Measurements from ENCODE around the gene PRTFDC1.

Gene PRTFDC1

DNA sequence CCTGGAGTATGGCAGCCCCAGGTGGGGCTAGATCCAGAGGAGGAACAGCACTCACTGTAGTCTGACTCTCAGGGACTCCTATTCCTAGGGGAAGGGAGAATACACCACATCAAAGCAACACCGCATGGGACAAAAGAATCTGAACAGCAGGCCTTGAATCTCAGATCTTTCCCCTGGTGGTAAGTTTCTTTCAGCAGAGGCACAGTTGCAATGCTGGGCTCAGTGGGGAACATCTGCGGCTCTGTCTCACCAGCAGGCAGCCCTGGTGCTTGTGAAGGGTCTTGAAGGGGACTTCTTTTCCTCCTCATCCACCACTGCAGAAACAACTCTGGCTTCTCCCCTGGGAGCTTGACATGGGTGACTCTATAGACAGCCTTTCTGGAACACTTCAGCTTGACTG, 117.5 kb downstream of the PRTFDC1 start:
- DNase-seq, result no peak

DNA sequence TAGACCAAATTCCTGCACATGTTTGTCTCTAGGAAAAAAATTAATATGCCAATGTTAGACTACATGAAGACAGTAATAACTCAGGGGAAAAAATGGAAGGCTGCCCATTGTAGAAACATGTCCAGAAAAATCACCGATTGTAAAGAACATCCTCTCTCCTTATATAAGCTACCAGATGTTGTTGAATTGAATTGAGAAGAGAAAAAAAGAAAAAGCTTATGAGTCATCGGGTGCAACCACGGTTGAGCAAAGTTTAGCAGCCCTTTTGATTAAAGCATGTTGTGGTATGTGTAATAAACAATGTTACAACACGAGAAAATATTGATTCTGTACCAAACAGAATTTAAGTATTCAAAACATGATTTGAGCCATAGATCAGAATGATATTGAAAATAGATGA, 126.4 kb downstream of the PRTFDC1 start:
- no peak for DNase-seq

DNA sequence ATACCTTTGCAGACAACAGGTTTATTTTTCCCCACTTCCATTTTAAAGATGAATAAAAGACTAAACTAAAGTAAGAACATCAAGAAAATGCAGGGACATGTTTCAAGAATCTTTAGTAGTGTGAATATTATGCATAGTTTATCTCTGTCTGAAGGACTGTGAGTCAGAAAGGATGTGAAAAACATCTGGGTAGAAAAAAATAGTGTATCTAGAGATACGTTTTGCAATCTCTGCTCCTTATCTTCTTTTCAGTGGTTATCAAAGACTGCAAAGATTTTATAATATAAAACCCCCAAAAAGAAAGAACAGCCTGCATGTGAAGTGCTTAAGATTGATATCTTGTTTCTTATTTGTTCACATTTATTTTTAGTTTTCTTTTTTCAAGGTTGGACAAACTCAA, 126.9 kb downstream of the PRTFDC1 start:
- DNase-seq, result no peak

DNA sequence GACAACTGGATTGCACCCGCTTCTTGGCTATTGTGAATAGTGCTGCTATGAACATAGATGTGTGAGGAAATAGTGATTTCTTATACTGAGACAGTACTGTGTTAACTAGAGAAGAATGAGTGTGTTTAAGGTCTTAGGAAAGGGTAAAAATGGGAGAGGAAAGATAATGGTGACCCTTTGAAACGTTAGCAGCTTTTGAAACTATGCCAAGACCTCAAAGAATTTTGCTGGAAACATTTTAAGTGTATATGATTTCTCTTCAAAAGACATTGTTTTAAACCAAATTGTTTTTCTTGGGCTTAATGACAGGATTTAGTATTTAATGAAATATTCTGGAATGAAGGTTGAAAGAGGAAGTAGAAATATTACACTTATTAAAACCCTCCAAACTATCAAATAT, 127.9 kb downstream of the PRTFDC1 start:
- DNase-seq, result no peak

DNA sequence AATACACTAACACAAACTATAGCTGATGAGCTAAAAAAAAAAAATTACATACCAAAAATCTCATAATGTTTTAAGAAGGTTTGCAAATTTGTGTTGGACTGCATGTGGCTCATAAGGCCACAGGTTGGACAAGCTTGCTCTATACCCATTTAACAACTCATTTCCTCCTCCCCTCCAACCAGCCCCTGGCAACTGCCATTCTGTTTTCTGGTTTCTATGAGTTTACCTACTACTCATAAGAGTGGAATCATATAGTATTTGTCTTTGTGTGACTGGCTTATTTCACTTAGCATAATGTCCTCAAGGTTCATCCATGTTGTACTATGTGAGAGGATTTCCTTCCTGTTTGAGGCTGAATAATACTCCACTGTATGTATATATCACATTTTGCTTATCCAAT, 128.3 kb downstream of the PRTFDC1 start:
- no peak for DNase-seq

DNA sequence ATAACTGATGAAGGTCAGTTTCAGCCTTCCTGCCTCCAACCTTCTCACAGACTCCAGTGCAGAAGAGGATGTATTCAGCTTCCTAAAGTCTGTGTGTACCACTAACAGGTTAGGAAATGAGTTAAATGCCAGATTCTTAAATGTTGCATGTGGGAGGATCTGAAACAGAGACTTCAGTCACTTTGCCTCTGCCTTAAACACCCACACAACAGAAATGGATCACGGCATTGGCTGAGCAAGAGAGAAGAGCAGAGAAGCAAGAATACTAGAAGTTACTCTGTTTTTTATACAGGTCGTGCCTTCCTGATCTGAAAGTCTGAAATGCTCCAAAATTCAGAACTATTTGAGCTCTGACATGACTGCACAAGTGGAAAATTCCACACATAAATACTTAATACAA, 129.8 kb downstream of the PRTFDC1 start:
- no peak for DNase-seq

DNA sequence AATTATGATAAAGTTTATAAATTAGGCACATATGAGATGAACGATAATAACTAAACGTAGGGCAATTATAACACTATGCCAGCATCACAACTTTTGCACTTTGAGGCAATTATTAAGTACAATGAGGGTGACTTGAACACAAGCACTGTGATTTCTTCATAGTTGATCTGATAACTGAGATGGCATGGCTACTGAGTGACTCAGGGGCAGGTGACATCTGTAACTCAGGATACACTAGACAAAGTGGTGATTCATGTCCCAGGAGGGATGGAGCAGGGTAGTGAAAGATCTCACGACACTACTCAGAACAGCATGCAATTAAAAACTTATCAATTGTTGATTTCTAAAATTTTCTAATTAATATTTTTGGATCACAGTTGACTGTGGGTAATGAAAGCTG, 130.4 kb downstream of the PRTFDC1 start:
- DNase-seq, result no peak

DNA sequence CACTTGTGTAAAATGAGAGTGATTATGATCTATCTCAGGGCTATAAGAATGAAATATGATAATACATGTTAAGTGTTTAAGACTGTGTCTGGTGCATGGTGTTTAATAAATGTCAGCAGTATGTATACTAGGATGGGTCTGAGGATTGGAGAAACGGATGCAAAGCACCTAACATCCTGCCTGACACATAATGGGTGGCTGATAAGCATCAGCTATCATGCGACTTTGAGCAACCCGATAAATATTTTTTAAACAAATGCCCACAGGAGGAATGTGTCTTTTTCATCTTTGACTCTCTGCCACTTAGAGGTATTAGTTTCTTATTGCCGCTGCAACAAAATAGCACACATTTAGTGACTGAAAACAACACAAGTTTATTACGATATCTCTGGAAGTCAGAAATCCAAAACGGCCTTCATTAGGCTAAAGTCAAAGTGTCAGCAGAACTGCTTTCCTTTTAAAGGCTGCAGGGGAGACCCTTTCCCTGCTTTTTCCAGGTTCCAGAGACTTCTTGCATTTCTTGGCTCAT, 135.5 kb downstream of the PRTFDC1 start:
- DNase-seq, result no peak

DNA sequence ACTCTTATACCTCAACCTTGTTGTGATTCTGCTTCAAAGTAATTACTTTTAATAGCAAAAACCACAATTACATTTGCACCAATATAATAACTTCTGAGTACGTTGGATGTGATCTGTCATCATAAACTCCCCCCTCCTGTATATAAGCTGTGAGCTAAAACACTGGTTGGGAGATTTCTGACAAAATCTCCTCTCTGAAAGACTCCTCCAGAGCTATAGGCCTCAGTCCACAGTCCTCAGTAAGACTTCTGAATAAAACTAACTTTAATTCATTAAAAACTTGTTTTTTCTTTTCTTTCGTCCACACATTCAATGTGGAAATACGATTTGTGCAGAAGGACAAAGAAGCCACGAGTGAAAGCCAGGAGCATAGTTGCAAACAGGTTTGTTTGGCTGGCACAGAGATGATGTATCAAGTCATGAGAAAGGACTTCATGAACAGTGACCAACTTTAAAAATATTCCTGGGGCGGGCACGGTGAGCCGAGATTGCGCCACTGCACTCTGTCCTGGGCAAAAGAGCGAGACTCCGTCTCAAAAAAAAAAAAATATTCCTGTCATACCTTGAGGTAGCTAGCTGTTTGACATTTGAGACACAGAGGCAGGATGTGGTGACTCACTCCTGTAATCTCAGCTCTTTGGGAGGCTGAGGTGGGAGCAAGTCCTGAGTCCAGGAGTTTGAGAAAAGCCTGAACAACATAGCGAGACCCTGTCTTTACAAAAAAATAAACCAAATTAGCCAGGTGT, 137.7 kb downstream of the PRTFDC1 start:
- no peak for DNase-seq

DNA sequence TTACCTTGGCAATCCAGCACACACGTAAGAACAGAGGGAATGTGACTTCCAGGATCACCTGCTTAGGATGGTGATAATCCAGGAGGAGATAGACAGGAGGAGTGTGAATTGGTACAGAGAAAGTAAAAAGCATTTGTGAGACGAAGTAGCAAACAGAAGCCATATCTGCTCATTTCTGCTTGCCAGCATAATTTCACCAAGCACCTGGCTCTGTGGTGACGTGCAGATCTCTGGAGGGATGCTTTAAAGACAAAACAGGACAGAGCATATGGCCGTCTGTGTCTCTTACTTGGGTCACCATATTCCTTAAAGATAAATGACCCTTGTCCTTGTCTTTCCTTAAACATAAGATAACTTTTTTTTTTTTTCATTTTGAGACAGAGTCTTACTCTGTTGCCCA, 138.6 kb downstream of the PRTFDC1 start:
- DNase-seq, result no peak

DNA sequence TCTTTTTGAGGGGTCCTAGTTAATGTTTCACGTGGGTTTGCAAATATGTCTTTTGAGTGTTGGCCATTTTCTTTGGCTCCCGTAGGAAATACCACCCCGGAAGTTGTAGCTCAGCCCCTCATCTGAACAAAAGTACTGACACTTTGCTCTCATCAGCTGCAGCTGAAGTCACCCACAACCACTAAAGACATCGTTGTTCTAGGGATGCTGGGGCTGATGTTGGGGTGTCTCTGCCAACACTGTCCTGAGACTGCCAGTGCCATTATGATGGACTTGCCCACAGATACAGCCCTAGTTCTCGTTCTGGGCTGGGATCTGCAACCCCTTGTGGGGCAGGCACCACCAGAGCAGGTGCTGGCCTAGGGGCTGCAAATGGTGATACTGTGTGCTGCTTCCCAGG, 146.1 kb downstream of the PRTFDC1 start:
- no peak for DNase-seq

DNA sequence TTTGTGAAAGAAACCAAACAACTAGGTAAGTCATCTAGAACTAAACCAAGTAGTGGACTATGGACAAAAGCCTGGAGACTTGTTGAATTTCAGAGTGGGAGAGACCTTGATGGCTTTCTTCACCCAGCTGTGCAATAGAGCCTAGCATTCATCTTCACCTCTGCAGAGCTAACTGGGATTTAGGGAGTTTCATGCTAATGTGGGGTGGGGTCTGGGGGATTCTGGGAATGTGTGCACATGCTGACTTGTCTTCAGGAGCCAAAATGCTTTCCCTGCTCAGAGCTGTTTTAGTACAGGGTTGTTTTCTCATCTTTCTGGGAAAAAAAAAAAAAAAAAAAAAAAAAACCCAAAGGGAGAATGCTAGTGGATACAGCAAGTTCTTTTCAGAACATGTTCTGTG, 147.4 kb downstream of the PRTFDC1 start:
- no peak for DNase-seq

DNA sequence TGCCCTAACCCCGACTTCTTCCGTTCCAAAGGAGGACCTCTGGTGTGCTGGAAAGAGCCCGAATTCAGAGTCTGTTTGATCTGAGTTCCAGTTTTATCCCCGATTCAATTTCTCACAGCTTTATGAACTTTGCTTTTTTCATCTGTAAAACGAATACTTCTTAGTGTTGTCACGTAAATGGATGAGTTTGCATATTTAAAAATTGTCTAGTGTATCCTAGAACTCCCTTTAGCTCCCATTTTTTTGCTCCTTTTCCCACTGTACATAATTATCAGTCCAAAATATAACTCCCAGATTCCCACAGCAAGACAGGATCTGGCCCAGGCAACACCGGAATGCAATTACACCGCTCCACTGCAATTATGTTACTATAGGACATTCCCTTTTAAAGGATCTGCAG, 148.0 kb downstream of the PRTFDC1 start:
- no peak for DNase-seq

DNA sequence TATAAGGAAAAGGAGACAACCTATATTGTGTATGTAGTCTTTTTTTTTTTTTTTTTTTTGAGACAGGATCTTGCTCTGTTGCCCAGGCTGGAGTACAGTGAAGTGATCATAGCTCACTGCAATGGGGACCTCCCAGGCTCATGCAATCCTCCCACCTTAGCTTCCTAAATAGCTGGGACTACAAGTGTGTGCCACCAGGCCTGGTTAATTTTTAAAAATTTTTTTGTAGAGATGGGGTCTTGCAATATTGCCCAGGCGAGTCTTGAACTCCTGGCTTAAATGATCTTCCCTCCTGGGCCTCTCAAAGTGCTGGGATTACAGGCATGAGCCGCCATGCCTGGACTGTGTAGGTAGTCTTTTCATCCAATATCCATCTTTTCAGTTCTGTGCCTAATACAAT, 150.0 kb downstream of the PRTFDC1 start:
- no peak for DNase-seq

DNA sequence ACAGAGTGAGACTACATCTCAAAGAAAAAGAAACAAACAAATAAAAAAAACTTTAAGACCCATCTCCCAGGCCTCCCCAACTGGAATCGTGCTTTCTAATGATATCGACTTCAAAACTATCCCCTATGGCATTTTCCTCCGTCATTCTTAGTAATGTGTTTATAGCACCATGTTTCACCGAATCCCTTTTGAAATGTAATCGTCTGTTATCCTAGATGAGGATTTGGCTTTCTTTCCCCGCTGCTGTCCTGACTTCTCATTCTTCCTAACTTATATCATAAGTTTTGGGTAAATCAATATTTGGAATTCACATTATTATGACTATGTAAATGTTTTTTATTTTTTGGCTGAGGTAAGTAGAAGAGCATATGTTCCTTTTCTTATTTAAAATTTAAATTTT, 151.5 kb downstream of the PRTFDC1 start:
- DNase-seq, result no peak
